ENCODE data around the gene NRXN3.

GRCh38 chr14:79840831-79841230 lies 1670.7 kb downstream of the NRXN3 start:
- TF ChIP-seq EZH2 (IDR thresholded peaks at IDR 0.05; ENCODE audit: low read length) (no peak), CTCF (optimal IDR thresholded peaks at IDR 0.05 in 1 of 3, IDR thresholded peaks at IDR 0.05 in 1 of 3, conservative IDR thresholded peaks at IDR 0.05 in 1 of 3; ENCODE audit: extremely low read depth in 1 of 3, insufficient read depth in 2 of 3, low read length in 3 of 3) (no peak)
